OCI-LY7 (cell line): Measurements from ENCODE around the gene KDM8. TPM values are rescaled to one million over a fixed set of nuclear protein-coding genes. Genes with fewer than 3 reads are reported as not detected.

ENCODE experiments used
- BruUV-seq: library from RNA; stranded (reverse); fragments of 400-500 nt; replicated peaks from 2 replicates; lab custom pipeline; 2021; lab: Mats Ljungman, UMichigan
- CTCF ChIA-PET: fragments of 300-600 bp; sonication (Branson Sonifier 250); formaldehyde crosslinking; loops from one replicate; lab custom pipeline; 2022; ENCODE audit warnings: antibody characterized with exemption; ENCODE audit not compliant: unreplicated experiment; lab: Charles Lee
- POLR2A ChIA-PET: fragments of 300-600 bp; sonication (Branson Sonifier 250); formaldehyde crosslinking; loops from one replicate; lab custom pipeline; 2022; ENCODE audit warnings: antibody characterized with exemption; lab: Charles Lee
- DNase-seq: peaks from one replicate; pipeline ENCODE4 v3.0.0-alpha.2; 2015; ENCODE audit warnings: low spot score
- H2AFZ ChIP-seq: fragments of 200-600 bp; sonication (generic), shearing (Covaris generic); 2 replicates; pipeline ENCODE4 v1.6.1; 2014; ENCODE audit warnings: mild to moderate bottlenecking, antibody characterized with exemption, low read length, moderate library complexity
- H3K27ac ChIP-seq: fragments of 200-600 bp; sonication (generic); 2 replicates; pipeline ENCODE4 v1.5.1; 2014; ENCODE audit warnings: mixed run types, low read depth, mild to moderate bottlenecking, moderate library complexity, low read length, inconsistent platforms; ENCODE audit not compliant: poor library complexity, severe bottlenecking
- H3K36me3 ChIP-seq: fragments of 200-600 bp; sonication (generic); 2 replicates; pipeline ENCODE4 v1.6.1; 2014; ENCODE audit warnings: mild to moderate bottlenecking, antibody characterized with exemption, low read length, moderate library complexity, mixed read lengths; ENCODE audit not compliant: insufficient read depth
- H3K4me1 ChIP-seq: fragments of 200-600 bp; sonication (generic); 2 replicates; pipeline ENCODE4 v1.5.1; 2014; ENCODE audit warnings: mild to moderate bottlenecking, low read length; ENCODE audit not compliant: insufficient read depth, poor library complexity, severe bottlenecking
- H3K4me2 ChIP-seq: fragments of 200-600 bp; sonication (generic); 2 replicates; pipeline ENCODE4 v1.6.1; 2014; ENCODE audit warnings: mild to moderate bottlenecking, low read length
- H3K4me3 ChIP-seq: fragments of 200-600 bp; sonication (generic); 2 replicates; pipeline ENCODE4 v1.5.1; 2014; ENCODE audit warnings: mild to moderate bottlenecking, low read depth, low read length; ENCODE audit not compliant: poor library complexity, severe bottlenecking
- H3K79me2 ChIP-seq: fragments of 200-600 bp; sonication (generic); 2 replicates; pipeline ENCODE4 v1.6.1; 2016; ENCODE audit warnings: low read depth, mild to moderate bottlenecking, low read length, moderate library complexity, mixed read lengths; ENCODE audit not compliant: insufficient read depth
- H3K9me2 ChIP-seq: fragments of 200-600 bp; sonication (generic); 2 replicates; pipeline ENCODE4 v1.6.1; 2016; ENCODE audit warnings: mild to moderate bottlenecking, low read length, mixed read lengths; ENCODE audit not compliant: insufficient read depth
- H3K9me3 ChIP-seq: fragments of 200-600 bp; sonication (generic); 2 replicates; pipeline ENCODE4 v1.6.1; 2014; ENCODE audit warnings: mild to moderate bottlenecking, mixed run types, low read length, mixed read lengths
- H4K20me1 ChIP-seq: fragments of 200-600 bp; sonication (generic); 2 replicates; pipeline ENCODE4 v1.6.1; 2014; ENCODE audit warnings: mild to moderate bottlenecking, antibody characterized with exemption, low read length, moderate library complexity, mixed read lengths; ENCODE audit not compliant: insufficient read depth
- CTCF ChIP-seq: fragments of 200-600 bp; sonication (generic); conservative IDR thresholded peaks from 2 replicates; pipeline ENCODE4 v1.5.1; 2014; ENCODE audit warnings: mild to moderate bottlenecking, antibody characterized with exemption, low read length, moderate library complexity, mixed read lengths
- EZH2phosphoT487 ChIP-seq: fragments of 200-600 bp; sonication (generic); IDR thresholded peaks from 2 replicates; pipeline ENCODE4 v1.6.1; 2018; ENCODE audit warnings: low read depth, borderline replicate concordance, mild to moderate bottlenecking, mixed run types, antibody characterized with exemption, low read length, moderate library complexity, mixed read lengths
- intact Hi-C: fragments of 100-400 bp; cut with micrococcal nuclease; formaldehyde crosslinking; loops from one replicate; pipeline ENCODE4 v1.10.0; 2022; ENCODE audit not compliant: unreplicated experiment
- total RNA-seq, 2 experiments: library from RNA; depleted of rRNA in 1 of 2; stranded (reverse); fragments of >200 nt in 1 of 2; shearing (Covaris generic) in 1 of 2; gene quantifications; 2 replicates each; pipeline ENCODE4 v1.2.3, GENCODE V29; 2014 to 2022

Gene KDM8
- total RNA-seq, 2 experiments from 2014 or later, result 14.2 to 14.5 TPM

GRCh38 chr16:27175888-27176287 lies 27.4 kb upstream of the KDM8 start:
- no peak overlapping the region for H3K4me2 ChIP-seq
- H3K9me3 ChIP-seq, result peaks cover 7% of the 10 kb centered on the region
- H3K79me2 ChIP-seq, result no peaks in the 10 kb centered on the region
- no peak overlapping the region for H2AFZ ChIP-seq
- peak overlapping the region; percentile 93 for H3K27ac ChIP-seq
- no peak overlapping the region for H3K4me3 ChIP-seq
- H4K20me1 ChIP-seq, result no peaks in the 10 kb centered on the region
- no peaks in the 10 kb centered on the region for H3K9me2 ChIP-seq
- ChIA-PET CTCF (interaction anchor here (0.7 to 1.6 kb wide), 2 partner anchors 191 to 192 kb away, joined by 3 to 5 read pairs; no protein-coding TSS in a partner anchor), POLR2A (interaction anchor here (0.5 to 1.6 kb wide), 2 partner anchors 28 to 203 kb away, joined by 3 to 7 read pairs; partner anchors contain the start of gene KDM8)
- peaks cover 4% of the 10 kb centered on the region; the same call in 1 of the 2 replicates for H3K36me3 ChIP-seq
- BruUV-seq, result no TSS peak
- peaks cover 56% of the 10 kb centered on the region for H3K4me1 ChIP-seq
- intact Hi-C loops, result loop anchor here (5.0 to 10.0 kb wide), 2 partner anchors 141 to 471 kb away; no protein-coding TSS in a partner anchor
- TF ChIP-seq EZH2phosphoT487 (no peak), CTCF (no peak)
- DNase-seq, result no peak

- POLR2A ChIA-PET, result interaction anchor here (0.6 to 1.6 kb wide), 2 partner anchors 27 to 61 kb away, joined by 3 to 7 read pairs; partner anchors contain the start of gene KDM8
- CTCF ChIA-PET, result no interaction called here
- Histone ChIP-seq H3K27ac (no peak overlapping the region), H3K4me3 (no peak overlapping the region), H3K79me2 (no peaks in the 10 kb centered on the region), H3K9me2 (no peaks in the 10 kb centered on the region), H2AFZ (no peak overlapping the region), H4K20me1 (no peaks in the 10 kb centered on the region), H3K4me2 (no peak overlapping the region), H3K36me3 (no peaks in the 10 kb centered on the region), H3K9me3 (no peaks in the 10 kb centered on the region), H3K4me1 (peaks cover 56% of the 10 kb centered on the region)
- no peak for DNase-seq
- intact Hi-C loops, result loop anchor here (5.0 to 10.0 kb wide), 2 partner anchors 140 to 472 kb away; no protein-coding TSS in a partner anchor
- TF ChIP-seq CTCF (no peak), EZH2phosphoT487 (no peak)
- BruUV-seq, result no TSS peak
Observed at GRCh38 chr16:27177031-27177774, 26.1 kb upstream of the KDM8 start.
